SH-SY5Y (cell line): ENCODE data around the gene KPNA3.

Experiments used
- GATA2 ChIP-seq: IDR thresholded peaks from 2 replicates; pipeline ENCODE4 v1.6.1; 2011; ENCODE audit warnings: mild to moderate bottlenecking, low read depth, low read length
- GATA3 ChIP-seq: IDR thresholded peaks from 2 replicates; pipeline ENCODE4 v1.6.1; 2011; ENCODE audit warnings: low read depth, mild to moderate bottlenecking, low read length, moderate library complexity

- TF ChIP-seq GATA2 (no peak), GATA3 (no peak)
Observed at GRCh38 chr13:49683489-49683888, 109.0 kb downstream of the KPNA3 start.
